ENCODE results near the gene ADAMTS20.
"Not testable (repeated sequence)": the region's sequence is repeated elsewhere in the genome, so short reads cannot be mapped to it uniquely, and the experiment has no call there.

Gene ADAMTS20

GRCh38 chr12:43352001-43352400, 200.0 kb downstream of the ADAMTS20 start:
- DNase-seq, result no peak

GRCh38 chr12:43349863-43350262, 202.1 kb downstream of the ADAMTS20 start:
- no peak for DNase-seq

- no peak for DNase-seq
Measured at GRCh38 chr12:43348221-43348620, 203.8 kb downstream of the ADAMTS20 start.

DNA sequence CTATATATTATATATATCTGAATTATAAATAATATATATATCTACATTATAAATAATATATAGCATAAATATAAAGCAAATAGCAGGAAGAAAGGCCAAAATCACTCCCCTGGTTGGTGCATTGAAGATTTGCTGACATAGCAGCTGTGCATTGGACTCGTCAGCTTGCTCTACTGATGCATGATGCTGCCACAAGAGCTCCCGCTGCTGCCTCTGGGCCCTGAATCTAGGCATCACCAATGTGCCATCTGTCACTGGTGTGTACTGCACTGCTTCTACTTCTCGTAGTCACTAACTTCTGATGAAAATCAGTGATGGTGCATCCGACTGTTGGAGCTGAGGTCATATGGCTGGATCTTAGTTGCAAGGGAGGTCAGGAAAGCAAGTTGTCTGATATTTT, 205.0 kb downstream of the ADAMTS20 start:
- no peak for DNase-seq

- no peak for DNase-seq
Measured at GRCh38 chr12:43345023-43345422, 207.0 kb downstream of the ADAMTS20 start.

DNA sequence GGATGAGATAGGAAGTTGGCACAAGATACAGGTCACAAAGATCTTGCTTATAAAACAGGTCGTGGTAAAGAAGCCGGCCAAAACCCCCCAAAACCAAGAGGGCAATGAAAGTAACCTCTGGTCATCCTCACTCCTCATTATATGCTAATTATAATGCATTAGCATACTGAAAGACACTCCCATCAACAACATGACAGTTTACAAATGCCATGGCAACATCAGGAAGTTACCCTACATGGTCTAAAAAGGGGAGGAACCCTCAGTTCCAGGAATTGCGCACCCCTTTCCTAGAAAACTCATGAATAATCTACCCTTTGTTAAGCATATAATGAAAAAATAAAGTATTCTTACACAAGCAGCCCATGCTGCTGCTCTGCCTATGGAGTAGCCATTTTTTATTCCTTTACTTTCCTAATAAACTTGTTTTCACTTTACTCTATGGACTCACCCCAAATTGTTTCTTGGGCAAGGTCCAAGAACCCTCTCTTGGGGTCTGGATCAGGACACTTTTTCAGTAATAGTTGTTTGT, 210.2 kb downstream of the ADAMTS20 start:
- not testable (repeated sequence) for DNase-seq

- no peak for DNase-seq
Measured at GRCh38 chr12:43338848-43339526, 213.0 kb downstream of the ADAMTS20 start.

DNA sequence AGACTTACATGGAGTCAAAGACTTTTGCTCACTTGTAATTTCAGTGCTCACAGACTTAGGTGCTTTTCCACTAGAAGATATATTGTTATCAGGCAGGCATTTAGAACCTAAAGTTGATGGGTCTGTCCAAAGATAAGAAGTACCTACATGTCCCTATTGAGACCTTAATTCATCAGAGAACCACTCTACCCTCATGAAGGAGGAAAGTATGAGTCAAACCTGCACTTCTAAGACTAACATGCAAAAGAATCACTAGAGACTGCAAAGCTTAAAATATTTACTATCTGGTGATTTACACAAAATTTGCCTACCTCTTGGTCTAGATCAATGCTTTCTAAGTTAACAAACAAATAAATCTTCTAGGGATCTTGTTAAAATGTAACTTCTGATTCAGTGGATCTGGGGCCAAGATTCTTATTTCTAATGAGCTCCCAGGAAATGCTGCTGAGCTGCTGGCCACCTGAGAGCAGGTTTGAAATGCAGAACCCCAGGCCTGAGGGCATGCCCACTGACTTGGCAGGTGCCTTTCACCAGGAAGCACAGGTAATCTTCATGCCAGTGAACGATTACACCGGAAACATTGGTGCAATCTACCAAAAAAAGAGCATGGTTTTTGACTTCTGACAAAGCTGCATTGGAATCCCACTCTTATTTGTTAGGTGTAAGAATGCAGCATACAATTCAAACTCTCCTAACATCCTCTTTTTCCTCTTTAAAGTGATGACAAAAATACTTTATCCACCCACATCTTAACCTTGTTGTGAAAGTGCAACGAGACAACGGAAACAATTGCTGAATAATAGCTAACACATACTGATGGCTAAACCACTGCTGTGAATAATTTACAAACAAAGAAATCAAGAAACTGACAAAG, 214.2 kb downstream of the ADAMTS20 start:
- DNase-seq, result no peak

GRCh38 chr12:43336962-43337555, 214.9 kb downstream of the ADAMTS20 start:
- DNase-seq, result no peak

GRCh38 chr12:43333644-43334043, 218.4 kb downstream of the ADAMTS20 start:
- DNase-seq, result no peak

DNA sequence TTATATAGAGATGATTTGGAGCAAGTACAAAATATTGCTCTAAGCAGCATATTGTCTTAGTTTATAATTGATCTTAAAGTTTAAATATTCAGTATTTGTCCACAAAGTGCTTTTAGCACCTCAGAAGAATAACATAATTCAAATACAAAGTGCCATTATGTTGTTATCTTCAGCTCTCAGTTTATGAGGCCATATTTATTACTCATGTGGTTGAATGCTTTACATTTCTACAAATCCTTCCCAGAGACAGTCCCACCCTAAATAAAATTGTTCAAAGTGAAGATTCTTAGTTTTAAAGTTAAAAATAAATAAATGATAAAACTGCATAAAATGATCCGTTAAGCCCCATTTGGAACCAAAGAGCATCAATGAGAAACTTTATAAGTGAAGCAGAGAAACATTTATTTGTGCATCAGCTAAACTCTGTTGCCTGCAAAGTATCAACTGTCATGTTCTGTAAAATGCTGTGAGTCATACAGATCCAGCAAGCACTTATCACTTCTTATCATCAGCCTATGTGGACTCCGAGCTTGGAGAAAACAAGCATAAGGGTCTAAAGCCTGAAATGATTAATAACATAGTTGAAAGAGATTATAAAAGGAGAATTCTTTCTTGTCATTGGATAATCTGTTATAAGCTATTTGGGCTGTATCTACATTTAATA, 218.9 kb downstream of the ADAMTS20 start:
- DNase-seq, result no peak

GRCh38 chr12:43331935-43332334, 220.1 kb downstream of the ADAMTS20 start:
- no peak for DNase-seq

- DNase-seq, result no peak
Measured at GRCh38 chr12:43329375-43329774, 222.6 kb downstream of the ADAMTS20 start.

GRCh38 chr12:43325786-43326185, 226.2 kb downstream of the ADAMTS20 start:
- no peak for DNase-seq

DNA sequence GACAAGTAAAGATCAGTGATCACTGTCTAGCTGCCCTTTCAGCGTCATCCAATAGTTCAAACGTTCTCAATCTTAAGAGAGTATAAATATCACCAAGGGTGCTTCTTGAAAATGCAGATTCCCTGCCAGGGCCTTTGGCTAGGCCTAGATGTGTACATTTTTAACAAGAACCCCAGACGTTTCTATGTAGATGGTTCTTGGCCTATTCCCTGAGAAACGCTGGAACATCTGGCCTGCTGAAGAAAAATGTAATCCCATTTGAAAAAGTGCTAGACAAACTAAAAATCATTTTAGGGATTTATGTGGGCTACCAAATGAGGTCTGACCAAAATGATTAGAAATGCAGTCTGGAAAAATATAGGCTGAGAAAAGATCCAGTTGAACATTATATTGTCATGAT, 231.7 kb downstream of the ADAMTS20 start:
- DNase-seq, result no peak

GRCh38 chr12:43318021-43318420, 234.0 kb downstream of the ADAMTS20 start:
- DNase-seq, result no peak

GRCh38 chr12:43317156-43317555, 234.8 kb downstream of the ADAMTS20 start:
- DNase-seq, result no peak

DNA sequence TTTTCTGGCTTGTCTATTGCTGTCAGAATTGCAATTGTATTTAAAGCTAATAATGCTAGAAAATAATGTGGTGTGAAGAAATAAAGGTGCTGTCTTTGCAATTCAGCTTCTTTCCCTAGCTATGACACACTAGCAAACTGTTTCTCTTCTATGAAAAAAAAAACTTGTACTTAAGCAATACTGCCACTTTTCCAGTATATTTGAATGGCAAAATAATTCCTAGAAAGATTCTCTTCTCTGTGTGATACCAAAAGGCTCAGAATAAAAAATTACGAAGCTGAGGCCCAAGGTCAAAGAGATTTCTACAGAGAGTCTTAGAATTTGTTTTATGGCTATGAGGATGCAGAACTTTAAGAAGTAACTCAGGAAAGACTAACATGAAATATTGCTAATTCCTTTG, 235.5 kb downstream of the ADAMTS20 start:
- no peak for DNase-seq

GRCh38 chr12:43315961-43316360, 236.0 kb downstream of the ADAMTS20 start:
- no peak for DNase-seq

DNA sequence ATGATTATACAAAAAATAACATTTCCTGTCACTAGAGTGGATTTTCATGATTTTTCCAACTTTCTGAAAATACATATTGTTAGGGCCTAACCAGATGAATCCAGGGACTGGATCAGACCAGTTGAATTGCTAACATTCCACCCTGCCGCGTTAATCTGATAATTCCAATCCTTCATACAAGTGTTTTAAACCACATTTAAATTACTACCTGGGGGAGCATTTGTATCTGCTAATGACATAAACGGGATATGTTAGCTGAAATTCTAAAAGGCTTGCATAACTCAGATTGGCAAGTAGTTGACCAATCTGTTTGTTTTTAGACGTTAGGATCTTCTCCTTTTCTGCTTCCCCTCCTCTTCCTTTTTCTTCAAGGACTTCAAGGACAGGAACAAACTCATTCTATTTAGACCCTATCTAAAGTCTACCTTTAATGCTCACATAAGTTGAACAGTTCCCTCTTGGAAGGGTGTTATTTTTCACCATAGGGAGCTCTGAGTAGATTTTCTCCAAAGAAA, 239.0 kb downstream of the ADAMTS20 start:
- DNase-seq, result no peak

GRCh38 chr12:43310596-43310995, 241.4 kb downstream of the ADAMTS20 start:
- no peak for DNase-seq

- no peak for DNase-seq
Measured at GRCh38 chr12:43309959-43310358, 242.0 kb downstream of the ADAMTS20 start.

DNA sequence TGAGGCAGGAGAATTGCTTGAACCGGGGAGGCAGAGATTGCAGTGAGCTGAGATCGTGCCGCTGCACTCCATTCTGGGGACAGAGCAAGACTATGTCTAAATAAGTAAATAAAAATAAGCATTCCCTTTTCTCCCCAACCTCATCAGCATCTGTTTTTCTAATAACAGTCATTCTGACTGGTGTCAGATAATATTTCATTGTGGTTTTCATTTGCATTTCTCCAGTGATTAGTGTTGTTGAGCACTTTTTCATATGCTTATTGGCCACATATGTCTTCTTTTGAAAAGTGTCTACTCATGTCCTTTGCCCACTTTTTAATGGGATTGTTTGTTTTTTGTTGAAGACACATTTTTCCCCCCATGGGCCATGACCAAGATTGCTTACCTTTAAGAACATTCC, 243.2 kb downstream of the ADAMTS20 start:
- no peak for DNase-seq

All from stimulated activated naive CD4-positive, alpha-beta T cell treated with Interleukin-2 at 50 U/mL for 16 hours (primary cell).